HG03108 (cell line): Measurements from ENCODE around the gene GOLGA6B.
"Not testable (repeated sequence)": the region's sequence is repeated elsewhere in the genome, so short reads cannot be mapped to it uniquely, and the experiment has no call there.

ENCODE experiments used
- ATAC-seq: cut with Tn5 transposase; IDR thresholded peaks from one replicate; pipeline ENCODE4 v1.9.1; 2021; ENCODE audit warnings: moderate library complexity; ENCODE audit not compliant: unreplicated experiment

GOLGA6B gene

DNA sequence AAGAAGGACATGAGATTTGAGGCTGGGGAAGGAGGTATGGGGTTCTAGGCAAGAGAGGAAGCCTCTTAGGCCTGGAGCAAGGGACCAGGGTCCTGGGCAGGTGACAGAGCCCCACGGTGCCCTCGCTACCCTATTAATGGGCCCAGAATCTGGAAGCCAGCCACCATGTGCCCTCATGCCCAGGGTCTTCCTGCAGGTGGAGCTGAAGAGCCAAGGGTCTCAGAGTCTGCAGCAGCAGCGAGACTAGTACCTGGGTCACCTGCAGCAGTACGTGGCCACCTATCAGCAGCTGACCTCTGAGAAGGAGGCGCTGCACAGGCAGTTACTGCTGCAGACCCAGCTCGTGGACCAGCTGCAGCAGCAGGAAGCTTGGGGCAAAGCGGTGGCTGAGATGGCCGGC lies 9.4 kb downstream of the GOLGA6B start:
- not testable (repeated sequence) for ATAC-seq

- not testable (repeated sequence) for ATAC-seq
Measured at GRCh38 chr15:72665706-72666105, 11.2 kb downstream of the GOLGA6B start.

GRCh38 chr15:72669803-72670202 lies 15.3 kb downstream of the GOLGA6B start:
- ATAC-seq: not testable (repeated sequence)

DNA sequence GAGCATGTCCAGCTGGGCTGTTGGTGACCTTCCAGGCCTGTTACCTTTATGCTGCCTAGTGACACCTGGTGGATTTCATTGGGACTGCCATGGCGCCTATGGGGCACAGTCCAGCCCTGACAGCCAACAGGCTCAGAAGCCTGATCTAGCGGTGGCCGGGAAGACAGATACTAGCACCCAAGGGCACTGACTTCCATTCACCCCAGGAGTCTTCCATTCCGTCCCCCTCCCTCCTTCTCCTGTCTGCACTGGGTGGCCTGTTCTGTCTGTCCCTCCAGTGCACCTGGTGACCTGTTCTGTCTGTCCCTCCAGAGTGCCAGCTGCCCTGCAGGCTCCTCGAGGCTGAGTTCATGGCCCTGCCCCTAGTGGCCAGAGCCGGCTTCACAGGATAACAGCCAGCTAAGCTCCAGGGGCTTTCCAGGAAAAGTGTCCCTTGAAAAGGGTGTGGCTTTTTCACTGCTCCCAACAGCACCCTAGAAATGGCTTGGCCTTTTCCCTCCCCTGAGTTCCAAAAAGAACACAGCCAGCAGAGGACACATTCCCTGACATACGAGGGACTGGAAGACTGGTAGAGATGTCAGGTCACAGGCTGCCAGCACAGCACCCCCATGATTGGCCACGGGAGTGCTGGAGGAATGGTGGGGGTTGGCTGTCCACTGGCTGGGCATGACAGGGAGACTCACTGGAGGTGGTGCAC lies 16.3 kb downstream of the GOLGA6B start:
- ATAC-seq: peak; percentile 88

DNA sequence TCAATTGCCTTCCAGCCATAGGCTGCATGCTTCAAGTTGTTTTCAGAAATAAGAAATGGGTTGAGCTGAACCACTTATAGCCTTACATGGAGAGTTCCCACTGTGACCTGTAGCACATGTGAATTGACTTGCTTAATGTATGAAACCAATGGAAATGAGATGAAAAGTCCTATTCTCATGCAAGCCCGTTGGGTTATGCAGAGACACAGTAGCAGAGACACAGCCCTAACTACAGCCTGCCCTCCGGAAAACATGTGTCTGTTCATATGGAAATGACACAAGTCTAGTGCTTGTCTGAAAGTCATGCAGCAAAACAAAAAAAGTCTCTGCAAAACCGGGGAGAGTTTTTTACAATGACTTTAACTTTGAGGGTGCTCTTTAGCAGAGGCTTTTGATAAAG lies 17.0 kb downstream of the GOLGA6B start:
- no peak for ATAC-seq

- ATAC-seq: no peak
Measured at GRCh38 chr15:72676838-72677237, 22.3 kb downstream of the GOLGA6B start.

- ATAC-seq: no peak
Measured at GRCh38 chr15:72680931-72681330, 26.4 kb downstream of the GOLGA6B start.

- ATAC-seq: no peak
Measured at GRCh38 chr15:72682772-72683171, 28.3 kb downstream of the GOLGA6B start.

DNA sequence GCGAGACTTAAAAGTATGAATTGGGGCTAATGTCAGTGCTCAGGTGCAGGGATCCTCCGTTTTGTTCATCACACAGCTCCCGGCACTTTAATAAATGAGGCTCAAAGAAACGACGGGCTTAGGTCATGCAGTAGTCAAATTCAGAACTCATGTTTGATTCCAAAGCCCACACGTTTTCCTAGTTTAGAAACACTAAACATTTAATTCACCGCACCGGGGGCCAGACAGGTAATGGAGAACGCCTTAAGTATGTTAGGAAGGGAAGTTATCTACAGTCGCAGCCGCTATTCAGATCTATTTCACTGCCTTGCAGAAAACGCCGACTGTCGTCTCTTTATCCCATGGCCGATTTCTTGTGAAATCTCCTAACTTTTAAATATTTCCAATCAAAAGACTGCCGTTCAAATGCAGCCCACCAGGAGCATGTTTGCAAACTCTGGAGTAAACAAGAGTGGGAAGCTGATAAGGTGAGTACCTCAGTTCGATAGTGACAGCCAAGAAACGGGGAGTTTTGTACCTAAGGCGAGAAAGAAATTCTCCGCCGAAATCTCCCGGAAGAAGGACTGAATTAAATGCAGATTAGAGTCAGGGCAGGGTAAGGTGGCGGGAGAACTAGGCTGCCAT lies 30.9 kb downstream of the GOLGA6B start:
- no peak for ATAC-seq

GRCh38 chr15:72685925-72686794 lies 31.7 kb downstream of the GOLGA6B start, which contains the start of the genes BBS4 and HIGD2B:
TSS of gene BBS4 (plus strand) at chr15:72686207. CDS start at chr15:72686228, 21 bp downstream.
TSS of gene HIGD2B (minus strand) at chr15:72686182. CDS start at chr15:72676374, 9,808 bp downstream.
- ATAC-seq: peak; percentile 90

DNA sequence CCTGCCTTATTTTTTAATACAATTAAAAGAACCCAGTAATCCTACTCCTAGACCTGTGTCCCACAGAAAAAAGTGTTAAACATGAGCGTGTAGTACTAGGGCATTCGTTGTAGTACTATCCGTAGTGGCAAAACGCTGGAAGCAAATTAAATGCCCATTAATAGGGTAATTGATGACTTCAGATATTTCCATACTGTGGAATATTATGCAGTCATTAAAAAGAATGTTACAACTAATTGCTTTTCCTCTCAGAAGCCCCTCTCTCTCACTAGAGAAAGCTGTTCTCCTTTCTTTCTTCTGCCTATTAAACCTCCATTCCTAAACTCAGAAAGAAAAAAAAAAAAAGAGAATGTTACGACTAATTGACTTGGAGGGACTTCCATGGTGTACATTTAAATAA lies 34.2 kb downstream of the GOLGA6B start:
- ATAC-seq: no peak

DNA sequence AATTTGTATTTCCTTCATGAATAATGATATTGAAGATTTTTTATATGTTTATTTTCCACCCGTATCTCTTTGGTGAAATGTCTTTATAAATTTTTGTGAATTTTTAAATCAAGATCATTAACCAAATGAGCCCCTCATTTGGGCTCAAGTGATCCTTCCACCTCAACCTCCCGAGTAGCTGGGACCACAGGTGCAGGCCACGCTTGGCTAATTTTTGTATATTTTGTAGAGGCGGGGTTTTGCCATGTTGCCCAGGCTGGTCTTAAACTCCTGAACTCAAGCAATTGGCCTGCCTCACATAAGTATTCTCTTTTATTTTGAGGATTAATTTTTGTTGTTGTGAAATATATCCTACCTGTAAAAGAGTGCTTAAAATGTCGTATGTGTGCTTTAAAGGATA lies 36.4 kb downstream of the GOLGA6B start:
- ATAC-seq: no peak

- no peak for ATAC-seq
Measured at GRCh38 chr15:72698938-72699337, 44.4 kb downstream of the GOLGA6B start.

DNA sequence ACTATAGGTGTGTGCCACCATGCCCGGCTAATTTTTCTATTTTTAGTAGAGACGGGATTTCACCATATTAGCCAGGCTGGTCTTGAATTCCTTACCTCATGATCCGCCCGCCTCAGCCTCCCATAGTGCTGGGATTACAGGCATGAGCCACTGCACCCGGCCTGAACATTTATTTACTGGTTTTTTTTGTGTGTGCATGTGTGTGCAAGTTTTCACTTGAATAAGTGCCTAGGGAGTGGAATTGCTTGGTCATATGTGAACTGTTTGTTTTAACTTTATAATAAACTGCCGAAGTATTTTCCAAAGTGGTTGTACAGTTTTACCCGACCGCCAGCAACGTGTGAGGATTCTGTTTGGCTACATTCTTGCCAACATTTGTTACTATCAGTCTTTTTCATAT lies 45.6 kb downstream of the GOLGA6B start:
- no peak for ATAC-seq

- ATAC-seq: no peak
Measured at GRCh38 chr15:72706266-72706665, 51.8 kb downstream of the GOLGA6B start.

DNA sequence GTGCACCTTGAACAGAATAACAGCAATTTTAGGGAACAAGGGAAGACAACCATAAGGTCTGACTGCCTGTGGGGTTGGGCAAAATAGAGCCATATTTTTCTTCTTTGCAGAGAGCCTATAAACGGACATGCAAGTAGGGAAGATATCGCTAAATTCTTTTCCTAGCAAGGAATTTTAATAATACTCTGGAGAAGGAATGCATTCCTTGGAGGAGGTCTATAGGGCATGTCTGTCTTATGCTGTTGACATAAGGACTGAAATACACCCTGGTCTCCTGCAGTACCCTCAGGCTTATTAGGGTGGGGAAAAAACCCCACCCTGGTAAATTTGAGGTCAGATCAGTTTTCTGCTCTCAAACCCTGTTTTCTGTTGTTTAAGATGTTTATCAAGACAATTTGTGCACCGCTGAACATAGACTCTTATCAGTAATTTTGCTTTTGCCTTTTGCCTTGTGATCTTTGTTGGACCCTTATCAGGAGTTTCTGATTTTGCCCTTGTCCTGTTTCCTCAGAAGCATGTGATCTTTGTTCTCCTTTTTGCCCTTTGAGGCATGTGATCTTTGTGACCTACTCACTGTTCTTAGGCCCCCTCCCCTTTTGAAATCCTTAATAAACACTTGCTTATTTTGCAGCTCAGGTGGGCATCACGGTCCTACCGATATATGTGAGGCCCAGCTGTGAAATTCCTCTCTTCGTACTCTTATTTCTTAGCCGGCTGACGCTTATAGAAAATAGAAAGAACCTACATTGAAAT lies 54.2 kb downstream of the GOLGA6B start:
- ATAC-seq: not testable (repeated sequence)
